GM12872 (cell line): Measurements from ENCODE around the gene RPS5.

Experiments used
- TF ChIP-seq, protein P1 (sequence below): IDR thresholded peaks from 3 replicates; pipeline ENCODE4 v1.5.1; 2011; ENCODE audit warnings: low read depth, mild to moderate bottlenecking, low read length, moderate library complexity; ENCODE audit not compliant: insufficient read depth

RPS5 gene

DNA sequence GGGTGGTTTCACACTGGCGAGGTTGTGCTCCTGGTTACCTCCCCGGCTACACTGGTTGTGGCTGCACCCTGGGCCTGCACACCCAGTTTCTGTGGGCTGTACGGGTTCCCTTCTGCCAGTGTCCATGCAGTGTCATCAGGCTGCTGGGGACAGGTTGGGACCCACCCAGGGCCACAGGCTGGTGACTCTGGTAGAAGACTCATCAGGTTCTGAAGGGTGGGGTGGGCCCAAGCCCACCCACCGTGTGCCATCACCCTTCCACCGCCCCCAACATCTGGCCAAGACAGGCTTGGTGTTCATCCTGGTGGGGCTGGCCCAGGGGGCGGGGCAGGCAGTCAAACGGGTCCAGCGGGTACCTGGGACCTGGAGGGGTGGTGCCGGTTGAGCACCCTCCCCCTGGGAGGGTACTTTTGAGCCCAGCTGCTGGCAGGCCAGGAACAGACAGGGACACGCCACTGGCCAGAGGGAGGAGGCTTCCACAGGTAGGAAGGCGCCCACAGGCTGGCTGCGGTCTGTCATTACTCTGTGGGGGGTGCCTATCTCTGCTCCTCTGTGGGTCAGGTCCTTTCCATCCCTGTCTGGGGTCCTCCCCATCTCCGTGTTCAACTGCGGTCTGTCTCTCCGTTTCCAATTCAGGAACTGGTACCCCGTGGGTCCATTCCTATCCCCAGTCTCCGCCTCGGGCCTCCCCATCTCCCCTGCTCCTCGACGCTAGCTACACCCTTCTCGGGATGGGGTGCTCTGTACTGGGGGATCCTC lies 8.3 kb downstream of the RPS5 start, which contains the start of gene RNF225:
Gene RNF225 (plus strand): TSS at position 437 of the 759 bp plus-strand sequence. CDS start 434 bp downstream, outside the sequence.
- TF ChIP-seq, protein P1, sequence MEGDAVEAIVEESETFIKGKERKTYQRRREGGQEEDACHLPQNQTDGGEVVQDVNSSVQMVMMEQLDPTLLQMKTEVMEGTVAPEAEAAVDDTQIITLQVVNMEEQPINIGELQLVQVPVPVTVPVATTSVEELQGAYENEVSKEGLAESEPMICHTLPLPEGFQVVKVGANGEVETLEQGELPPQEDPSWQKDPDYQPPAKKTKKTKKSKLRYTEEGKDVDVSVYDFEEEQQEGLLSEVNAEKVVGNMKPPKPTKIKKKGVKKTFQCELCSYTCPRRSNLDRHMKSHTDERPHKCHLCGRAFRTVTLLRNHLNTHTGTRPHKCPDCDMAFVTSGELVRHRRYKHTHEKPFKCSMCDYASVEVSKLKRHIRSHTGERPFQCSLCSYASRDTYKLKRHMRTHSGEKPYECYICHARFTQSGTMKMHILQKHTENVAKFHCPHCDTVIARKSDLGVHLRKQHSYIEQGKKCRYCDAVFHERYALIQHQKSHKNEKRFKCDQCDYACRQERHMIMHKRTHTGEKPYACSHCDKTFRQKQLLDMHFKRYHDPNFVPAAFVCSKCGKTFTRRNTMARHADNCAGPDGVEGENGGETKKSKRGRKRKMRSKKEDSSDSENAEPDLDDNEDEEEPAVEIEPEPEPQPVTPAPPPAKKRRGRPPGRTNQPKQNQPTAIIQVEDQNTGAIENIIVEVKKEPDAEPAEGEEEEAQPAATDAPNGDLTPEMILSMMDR, result no peak

DNA sequence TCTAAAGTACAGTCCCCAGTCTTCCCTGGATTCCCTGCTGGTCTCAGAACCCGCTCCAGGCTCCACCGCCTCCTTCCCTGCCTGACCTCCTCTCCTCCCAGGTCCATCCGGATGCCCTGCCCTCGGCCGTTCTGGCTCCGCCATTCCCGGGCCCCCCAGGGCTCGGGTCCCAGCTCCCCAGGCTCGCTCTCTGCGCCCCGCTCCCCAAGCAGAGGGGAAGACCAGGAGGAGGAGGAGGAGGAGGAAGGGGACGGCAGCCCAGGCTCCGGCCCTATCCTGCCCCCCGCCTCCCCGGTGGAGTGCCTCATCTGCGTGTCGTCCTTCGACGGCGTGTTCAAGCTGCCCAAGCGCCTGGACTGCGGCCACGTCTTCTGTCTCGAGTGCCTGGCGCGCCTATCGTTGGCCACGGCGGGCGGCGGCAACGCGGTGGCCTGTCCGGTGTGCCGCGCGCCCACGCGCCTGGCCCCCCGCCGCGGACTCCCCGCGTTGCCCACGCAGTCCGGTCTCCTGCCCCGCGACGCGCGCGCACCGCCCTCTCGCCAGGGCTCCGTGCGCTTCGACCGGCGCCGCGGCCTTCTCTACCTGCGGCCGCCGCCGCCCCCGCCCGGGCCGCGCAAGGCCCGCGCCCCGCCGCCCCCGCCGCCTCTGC lies 9.0 kb downstream of the RPS5 start:
- TF ChIP-seq, protein P1, result no peak

DNA sequence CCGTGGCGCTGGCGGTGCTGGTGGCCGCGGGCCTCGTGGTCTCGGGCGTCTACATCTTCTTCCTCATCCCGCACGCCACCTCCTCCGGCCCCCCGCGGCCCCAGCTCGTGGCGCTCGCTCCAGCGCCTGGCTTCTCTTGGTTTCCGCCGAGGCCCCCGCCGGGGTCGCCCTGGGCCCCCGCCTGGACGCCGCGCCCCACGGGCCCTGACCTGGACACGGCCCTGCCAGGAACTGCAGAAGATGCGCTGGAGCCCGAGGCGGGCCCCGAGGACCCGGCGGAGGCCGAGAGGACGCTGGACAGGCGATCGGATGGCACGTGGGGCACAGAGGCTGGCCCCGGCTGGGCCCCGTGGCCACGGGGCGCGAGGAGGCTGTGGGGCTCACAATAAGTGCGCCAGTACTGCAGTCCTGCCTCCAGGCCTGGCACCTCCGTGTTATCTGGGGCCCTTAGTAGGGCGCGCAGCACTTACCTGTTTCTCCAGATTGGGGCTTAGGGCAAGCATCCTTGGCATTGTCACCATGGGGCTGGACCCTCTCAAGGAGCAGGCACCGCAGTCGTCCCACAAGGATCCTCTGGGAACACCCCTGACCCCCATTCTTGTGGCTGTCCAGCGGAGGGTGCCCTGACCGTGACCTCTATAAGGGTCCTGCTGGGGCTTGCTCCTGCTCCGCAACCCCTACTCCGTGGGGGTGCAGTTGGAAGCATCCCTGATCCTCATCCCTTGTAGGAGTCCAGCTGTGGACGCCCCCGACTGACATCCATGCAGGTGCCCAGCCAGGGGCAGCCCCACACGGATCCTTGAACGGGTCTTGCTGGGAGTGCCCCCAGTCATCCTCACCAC lies 9.8 kb downstream of the RPS5 start:
- TF ChIP-seq, protein P1, result no peak

DNA sequence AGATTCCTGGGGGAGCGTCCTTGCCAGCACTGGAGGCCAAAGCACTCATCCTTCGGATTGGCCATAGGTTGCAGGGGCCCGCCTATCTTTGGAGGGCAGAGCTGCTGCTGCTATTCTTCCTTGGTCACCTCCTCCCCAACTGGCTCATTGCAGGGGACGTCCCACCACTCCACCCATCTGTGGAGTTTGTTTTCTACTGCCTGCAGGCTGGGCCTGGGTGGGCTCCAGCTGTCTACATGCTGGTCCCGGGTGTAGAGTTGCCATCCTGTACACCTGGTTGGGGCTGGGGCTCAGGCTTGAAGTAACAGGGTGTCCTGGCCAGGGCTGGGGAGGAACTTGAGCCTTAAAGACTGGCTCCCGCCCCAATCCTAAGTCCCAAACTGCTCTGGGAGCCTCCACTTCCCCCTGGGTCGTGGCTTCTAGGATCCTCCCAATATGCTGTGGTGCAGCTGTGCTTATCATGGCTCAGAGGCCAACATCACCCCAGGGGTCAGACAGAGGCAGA lies 10.5 kb downstream of the RPS5 start:
- TF ChIP-seq, protein P1, result no peak

DNA sequence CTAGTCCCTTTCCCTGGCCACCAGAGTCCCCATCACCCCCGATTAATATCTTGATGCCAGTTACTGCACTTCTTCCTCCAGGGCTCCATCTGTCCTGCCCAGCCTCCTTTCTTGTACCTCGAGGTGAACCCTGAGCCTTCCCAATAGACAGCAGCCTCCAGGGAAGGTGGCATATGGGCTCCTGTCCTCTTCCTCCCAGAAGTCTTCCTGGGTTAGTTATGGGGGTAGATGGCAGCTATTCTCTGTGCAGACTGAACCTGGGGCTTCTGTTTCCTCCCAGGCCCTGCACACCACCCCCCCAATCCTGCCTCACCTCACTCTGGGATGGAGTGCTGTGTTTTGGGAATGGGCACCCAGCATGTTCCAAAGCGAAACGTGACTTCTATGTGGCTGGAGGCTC lies 11.0 kb downstream of the RPS5 start:
- TF ChIP-seq, protein P1, result no peak

DNA sequence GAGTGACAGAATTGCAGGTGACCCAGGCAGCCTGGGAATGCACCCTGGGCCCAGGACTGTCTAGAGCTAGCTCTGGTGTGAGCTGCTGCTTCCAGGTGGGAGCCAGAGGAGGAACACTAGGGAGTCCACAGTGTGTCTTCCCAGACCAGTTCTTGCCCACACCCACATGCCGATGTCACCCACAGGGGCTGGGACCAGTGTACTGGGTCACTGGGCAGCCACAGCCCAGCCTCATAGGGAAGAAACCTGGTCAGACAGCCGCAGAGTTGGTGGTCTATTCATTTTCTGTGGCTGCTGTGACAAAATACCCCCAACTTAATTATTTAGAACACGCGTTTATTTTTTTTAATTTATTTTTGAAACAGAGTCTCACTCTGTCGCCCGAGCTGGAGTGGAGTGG lies 11.5 kb downstream of the RPS5 start:
- TF ChIP-seq, protein P1, result no peak

DNA sequence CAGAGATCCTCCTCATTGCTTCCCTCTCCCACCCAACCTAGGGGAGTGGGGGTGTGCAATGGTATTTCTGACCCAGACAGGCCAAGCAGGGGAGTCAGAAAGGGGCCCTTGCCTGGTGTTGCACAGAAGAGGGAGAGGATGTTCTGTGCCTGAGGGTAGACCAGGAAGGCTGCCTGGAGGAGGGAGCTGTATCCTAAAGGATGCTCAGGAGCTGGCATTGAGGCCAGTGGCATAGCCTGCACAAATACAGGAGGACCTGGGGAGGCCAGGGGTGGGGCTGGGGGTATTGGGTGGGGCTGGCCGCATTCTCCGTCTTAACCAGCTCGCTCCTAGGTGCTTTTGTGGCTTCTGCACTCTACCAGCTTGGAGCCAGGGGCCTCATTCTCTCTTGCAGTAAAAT lies 12.8 kb downstream of the RPS5 start:
- TF ChIP-seq, protein P1, result no peak
